Liver (tissue), 9 donors: ENCODE measurements around the gene C5orf34. TPM values are rescaled to one million over a fixed set of nuclear protein-coding genes. Genes with fewer than 3 reads are reported as not detected.

Experiments
- DNase-seq: peaks from one replicate; pipeline ENCODE4 v3.0.0-alpha.2; 2017; ENCODE audit warnings: low spot score
- H3K27ac ChIP-seq, 2 donors: one replicate each; pipeline ENCODE4 v1.7.0; 2013; ENCODE audit warnings: inconsistent platforms in 2 of 2, low read length in 2 of 2, control low read depth in 1 of 2, low read depth in 1 of 2, mild to moderate bottlenecking in 1 of 2
- H3K27me3 ChIP-seq, 4 donors: one replicate each; pipeline versions ENCODE4 v1.6.1 to v1.7.0; 2013; ENCODE audit warnings: low read length in 3 of 4, inconsistent platforms in 1 of 4, mild to moderate bottlenecking in 1 of 4, moderate library complexity in 1 of 4; ENCODE audit not compliant: control insufficient read depth in 4 of 4, insufficient read depth in 4 of 4
- H3K36me3 ChIP-seq, 4 donors: one replicate each; pipeline versions ENCODE4 v1.6.1 to v1.7.0; 2013; ENCODE audit warnings: low read length in 3 of 4, mild to moderate bottlenecking in 3 of 4, low read depth in 1 of 4, moderate library complexity in 1 of 4; ENCODE audit not compliant: control insufficient read depth in 4 of 4, insufficient read depth in 3 of 4
- H3K4me1 ChIP-seq, 4 donors: one replicate each; pipeline versions ENCODE4 v1.6.1 to v1.7.0; 2013; ENCODE audit warnings: low read length in 3 of 4, mild to moderate bottlenecking in 3 of 4, moderate library complexity in 1 of 4; ENCODE audit not compliant: control insufficient read depth in 4 of 4, insufficient read depth in 4 of 4
- H3K4me3 ChIP-seq, 3 donors: one replicate each; pipeline versions ENCODE4 v1.6.1 to v1.7.0; 2013; ENCODE audit warnings: low read length in 3 of 3, control low read depth in 1 of 3, low read depth in 1 of 3, mild to moderate bottlenecking in 1 of 3
- H3K9ac ChIP-seq, 2 donors: one replicate each; pipeline ENCODE4 v1.7.0; 2013; ENCODE audit warnings: low read length in 2 of 2, mild to moderate bottlenecking in 2 of 2, moderate library complexity in 2 of 2, control low read depth in 1 of 2, low read depth in 1 of 2
- H3K9me3 ChIP-seq, 4 donors: one replicate each; pipeline versions ENCODE4 v1.6.1 to v1.7.0; 2013; ENCODE audit warnings: low read length in 3 of 4; ENCODE audit not compliant: control insufficient read depth in 4 of 4
- EGR1 ChIP-seq, 2 donors: IDR thresholded peaks; 2 replicates each; pipeline ENCODE4 v1.6.1; 2016 to 2018; ENCODE audit warnings: antibody characterized with exemption in 2 of 2, low read depth in 2 of 2
- FOXA1 ChIP-seq: IDR thresholded peaks from 2 replicates; pipeline ENCODE4 v1.6.1; 2016; ENCODE audit warnings: antibody characterized with exemption
- FOXA2 ChIP-seq: IDR thresholded peaks from 2 replicates; pipeline ENCODE4 v1.6.1; 2016; ENCODE audit warnings: antibody characterized with exemption
- HNF4A ChIP-seq, 2 donors: conservative IDR thresholded peaks; 2 replicates each; pipeline ENCODE4 v1.6.1; 2016; ENCODE audit warnings: antibody characterized with exemption in 2 of 2, mild to moderate bottlenecking in 2 of 2
- HNF4G ChIP-seq: IDR thresholded peaks from 2 replicates; pipeline ENCODE4 v1.6.1; 2016; ENCODE audit warnings: antibody characterized with exemption
- JUND ChIP-seq, 2 donors: IDR thresholded peaks; 2 replicates each; pipeline ENCODE4 v1.6.1; 2016; ENCODE audit warnings: antibody characterized with exemption in 2 of 2
- NR2F2 ChIP-seq: IDR thresholded peaks from 2 replicates; pipeline ENCODE4 v1.6.1; 2016; ENCODE audit warnings: antibody characterized with exemption
- SP1 ChIP-seq: IDR thresholded peaks from 2 replicates; pipeline ENCODE4 v1.6.1; 2018; ENCODE audit warnings: antibody characterized with exemption, mild to moderate bottlenecking
- YY1 ChIP-seq: IDR thresholded peaks from 2 replicates; pipeline ENCODE4 v1.6.1; 2016; ENCODE audit warnings: antibody characterized with exemption, mild to moderate bottlenecking
- WGBS: extraction: QIAGEN DNeasy Blood & Tissue Kit; methylation state at CpG from one replicate; pipeline ENCODE4 v1.1.7; 2013; 5-methylcytosine and 5-hydroxymethylcytosine counted together
- polyA plus RNA-seq, 2 donors: library from polyadenylated mRNA; stranded (reverse) in 1 of 2; unstranded in 1 of 2; fragments of 200-250 nt in 1 of 2; fragments of >200 nt in 1 of 2; fragmentation: Nextera tagmentation in 1 of 2; extraction: Ambion mirVana in 1 of 2; gene quantifications; one replicate each; pipeline versions ENCODE4 v1.2.1 to v1.2.3, GENCODE V29; 2013 to 2015
- total RNA-seq, 2 donors: library from RNA; depleted of rRNA; stranded (reverse); fragments of >200 nt; gene quantifications; one replicate each; pipeline ENCODE4 v1.2.3, GENCODE V29; 2014
- TF ChIP-seq, protein P1 (sequence below): IDR thresholded peaks from 2 replicates; pipeline ENCODE4 v1.6.1; 2016; ENCODE audit warnings: antibody characterized with exemption
- TF ChIP-seq, protein P2 (sequence below): IDR thresholded peaks from 2 replicates; pipeline ENCODE4 v1.6.1; 2016; ENCODE audit warnings: antibody characterized with exemption
- TF ChIP-seq, protein P3 (sequence below): IDR thresholded peaks from 2 replicates; pipeline ENCODE4 v1.6.1; 2016; ENCODE audit warnings: antibody characterized with exemption, mild to moderate bottlenecking
- donor health status: healthy.
- donor health status: healthy.
- donor health status: healthy.
- donor health status: healthy.
- donor health status: healthy.

Gene C5orf34
- total and polyA plus RNA-seq, 4 donors = 0.31 to 3.0 (median 0.46) TPM

DNA sequence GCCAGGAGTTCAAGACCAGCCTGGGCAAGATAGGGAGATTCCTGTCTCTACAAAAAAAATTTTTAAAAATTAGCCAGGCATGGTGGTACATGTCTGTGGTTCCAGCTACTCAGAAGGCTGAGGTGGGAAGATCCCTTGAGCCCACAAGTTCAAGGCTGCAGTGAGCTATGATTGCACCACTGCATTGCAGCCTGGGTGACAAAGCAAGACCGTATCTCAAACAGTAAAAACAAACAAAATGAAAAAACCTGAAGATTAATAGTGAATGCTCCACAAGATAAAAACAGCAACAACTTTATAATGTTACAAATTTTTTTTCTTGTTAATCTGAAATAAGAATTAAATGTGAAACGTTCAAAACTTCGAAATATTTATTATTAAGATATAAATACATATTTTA is 28.6 kb downstream of the C5orf34 start:
- WGBS = 78% methylated on average over 3 of the region's 3 CpGs
- no peak for DNase-seq
- no peak for TF ChIP-seq EGR1 (IDR thresholded peaks at IDR 0.05; ENCODE audit: low read depth in 2 of 2)
- TF ChIP-seq NR2F2 = no peak
- no peak for TF ChIP-seq FOXA2
- no peak for TF ChIP-seq YY1
- no peak for TF ChIP-seq SP1
- no peak for TF ChIP-seq FOXA1
- TF ChIP-seq, protein P1, sequence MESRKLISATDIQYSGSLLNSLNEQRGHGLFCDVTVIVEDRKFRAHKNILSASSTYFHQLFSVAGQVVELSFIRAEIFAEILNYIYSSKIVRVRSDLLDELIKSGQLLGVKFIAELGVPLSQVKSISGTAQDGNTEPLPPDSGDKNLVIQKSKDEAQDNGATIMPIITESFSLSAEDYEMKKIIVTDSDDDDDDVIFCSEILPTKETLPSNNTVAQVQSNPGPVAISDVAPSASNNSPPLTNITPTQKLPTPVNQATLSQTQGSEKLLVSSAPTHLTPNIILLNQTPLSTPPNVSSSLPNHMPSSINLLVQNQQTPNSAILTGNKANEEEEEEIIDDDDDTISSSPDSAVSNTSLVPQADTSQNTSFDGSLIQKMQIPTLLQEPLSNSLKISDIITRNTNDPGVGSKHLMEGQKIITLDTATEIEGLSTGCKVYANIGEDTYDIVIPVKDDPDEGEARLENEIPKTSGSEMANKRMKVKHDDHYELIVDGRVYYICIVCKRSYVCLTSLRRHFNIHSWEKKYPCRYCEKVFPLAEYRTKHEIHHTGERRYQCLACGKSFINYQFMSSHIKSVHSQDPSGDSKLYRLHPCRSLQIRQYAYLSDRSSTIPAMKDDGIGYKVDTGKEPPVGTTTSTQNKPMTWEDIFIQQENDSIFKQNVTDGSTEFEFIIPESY = no peak
- TF ChIP-seq JUND (IDR thresholded peaks at IDR 0.05) = no peak
- no peak for TF ChIP-seq HNF4A (conservative IDR thresholded peaks at IDR 0.05)
- no peak for TF ChIP-seq HNF4G
- TF ChIP-seq, protein P2, sequence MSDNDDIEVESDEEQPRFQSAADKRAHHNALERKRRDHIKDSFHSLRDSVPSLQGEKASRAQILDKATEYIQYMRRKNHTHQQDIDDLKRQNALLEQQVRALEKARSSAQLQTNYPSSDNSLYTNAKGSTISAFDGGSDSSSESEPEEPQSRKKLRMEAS = no peak

DNA sequence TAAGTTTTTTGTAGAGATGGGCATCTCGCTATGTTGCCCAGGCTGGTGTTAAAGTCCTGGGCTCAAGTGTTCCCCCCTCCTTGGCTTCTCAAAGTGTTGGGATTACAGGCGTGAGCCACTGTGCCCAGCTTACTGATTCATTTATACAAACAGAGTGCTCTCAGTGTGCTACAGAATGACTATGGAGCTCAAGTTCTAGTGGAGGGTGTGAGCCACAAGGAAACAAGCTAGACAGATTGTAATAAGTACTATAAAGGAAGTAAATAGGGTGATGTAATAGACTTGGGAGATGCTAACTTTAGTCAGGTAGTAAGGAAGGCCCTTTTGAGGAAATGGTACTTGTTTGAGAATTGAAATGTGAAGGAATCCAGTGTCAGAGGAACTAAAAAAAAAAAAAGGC is 29.5 kb downstream of the C5orf34 start:
- Histone ChIP-seq H3K4me3 (no peak overlapping the region), H3K36me3 (no peaks in the 10 kb centered on the region), H3K4me1 (peaks cover 2 to 17% (median 11%) of the 10 kb centered on the region in 4 donors), H3K9ac (no peak overlapping the region), H3K9me3 (no peaks in the 10 kb centered on the region), H3K27me3 (no peaks in the 10 kb centered on the region), H3K27ac (no peak overlapping the region)
- WGBS = 92% methylated on average over 2 of the region's 2 CpGs
- no peak for DNase-seq
- TF ChIP-seq, protein P2 = no peak
- TF ChIP-seq NR2F2 (no peak), FOXA2 (no peak)
- TF ChIP-seq, protein P1 = no peak
- TF ChIP-seq, protein P3, sequence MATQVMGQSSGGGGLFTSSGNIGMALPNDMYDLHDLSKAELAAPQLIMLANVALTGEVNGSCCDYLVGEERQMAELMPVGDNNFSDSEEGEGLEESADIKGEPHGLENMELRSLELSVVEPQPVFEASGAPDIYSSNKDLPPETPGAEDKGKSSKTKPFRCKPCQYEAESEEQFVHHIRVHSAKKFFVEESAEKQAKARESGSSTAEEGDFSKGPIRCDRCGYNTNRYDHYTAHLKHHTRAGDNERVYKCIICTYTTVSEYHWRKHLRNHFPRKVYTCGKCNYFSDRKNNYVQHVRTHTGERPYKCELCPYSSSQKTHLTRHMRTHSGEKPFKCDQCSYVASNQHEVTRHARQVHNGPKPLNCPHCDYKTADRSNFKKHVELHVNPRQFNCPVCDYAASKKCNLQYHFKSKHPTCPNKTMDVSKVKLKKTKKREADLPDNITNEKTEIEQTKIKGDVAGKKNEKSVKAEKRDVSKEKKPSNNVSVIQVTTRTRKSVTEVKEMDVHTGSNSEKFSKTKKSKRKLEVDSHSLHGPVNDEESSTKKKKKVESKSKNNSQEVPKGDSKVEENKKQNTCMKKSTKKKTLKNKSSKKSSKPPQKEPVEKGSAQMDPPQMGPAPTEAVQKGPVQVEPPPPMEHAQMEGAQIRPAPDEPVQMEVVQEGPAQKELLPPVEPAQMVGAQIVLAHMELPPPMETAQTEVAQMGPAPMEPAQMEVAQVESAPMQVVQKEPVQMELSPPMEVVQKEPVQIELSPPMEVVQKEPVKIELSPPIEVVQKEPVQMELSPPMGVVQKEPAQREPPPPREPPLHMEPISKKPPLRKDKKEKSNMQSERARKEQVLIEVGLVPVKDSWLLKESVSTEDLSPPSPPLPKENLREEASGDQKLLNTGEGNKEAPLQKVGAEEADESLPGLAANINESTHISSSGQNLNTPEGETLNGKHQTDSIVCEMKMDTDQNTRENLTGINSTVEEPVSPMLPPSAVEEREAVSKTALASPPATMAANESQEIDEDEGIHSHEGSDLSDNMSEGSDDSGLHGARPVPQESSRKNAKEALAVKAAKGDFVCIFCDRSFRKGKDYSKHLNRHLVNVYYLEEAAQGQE = no peak

More for the DNA sequence above, 28.6 kb downstream of the C5orf34 start:
- no peaks in the 10 kb centered on the region for H3K27me3 ChIP-seq
- peaks cover 2 to 17% (median 11%) of the 10 kb centered on the region in 4 donors for H3K4me1 ChIP-seq
- H3K9ac ChIP-seq = no peak overlapping the region
- H3K4me3 ChIP-seq = no peak overlapping the region
- H3K9me3 ChIP-seq = no peaks in the 10 kb centered on the region
- no peak overlapping the region for H3K27ac ChIP-seq
- H3K36me3 ChIP-seq = no peaks in the 10 kb centered on the region
